Measurements from ENCODE around the gene SYNE2. TPM values are rescaled to one million over a fixed set of nuclear protein-coding genes. Genes with fewer than 3 reads are reported as not detected.

Gene SYNE2
- total RNA-seq, 2 experiments from 2014 or later, result 150 to 212 TPM

GRCh38 chr14:64126548-64126947, 273.7 kb downstream of the SYNE2 start:
- CTCF ChIA-PET (ENCODE audit: unreplicated experiment), result no interaction called here
- BruUV-seq (replicated peaks), result no TSS peak
- Histone ChIP-seq H3K36me3 (ENCODE audit: insufficient read depth, low read length) (peaks cover 92% of the 10 kb centered on the region), H3K9me2 (ENCODE audit: insufficient read depth, low read length) (no peaks in the 10 kb centered on the region), H3K4me1 (ENCODE audit: insufficient read depth, low read length, poor library complexity, severe bottlenecking) (no peaks in the 10 kb centered on the region), H3K79me2 (ENCODE audit: insufficient read depth, low read depth, low read length) (no peaks in the 10 kb centered on the region), H3K4me2 (ENCODE audit: low read length) (no peak overlapping the region), H2AFZ (ENCODE audit: low read length) (no peak overlapping the region), H3K9me3 (ENCODE audit: low read length) (no peaks in the 10 kb centered on the region), H3K27ac (ENCODE audit: low read depth, low read length, poor library complexity, severe bottlenecking) (no peak overlapping the region), H3K4me3 (ENCODE audit: low read depth, low read length, poor library complexity, severe bottlenecking) (no peak overlapping the region), H4K20me1 (ENCODE audit: insufficient read depth, low read length) (no peaks in the 10 kb centered on the region)
- no peak for DNase-seq (ENCODE audit: low spot score)
- intact Hi-C loops (cut with micrococcal nuclease; ENCODE audit: unreplicated experiment), result no loop called here
- POLR2A ChIA-PET, result no interaction called here
- TF ChIP-seq EZH2phosphoT487 (IDR thresholded peaks at IDR 0.05; ENCODE audit: borderline replicate concordance, low read depth, low read length), result no peak

GRCh38 chr14:64137657-64138290, 285.0 kb downstream of the SYNE2 start:
- ChIA-PET CTCF (ENCODE audit: unreplicated experiment) (interaction anchor here (1.0 kb wide), 1 partner anchor 166 kb away, joined by 3 read pairs; no protein-coding TSS in a partner anchor), POLR2A (interaction anchor here (0.6 kb wide), 2 partner anchors 14 to 389 kb away, joined by 3 to 4 read pairs; no protein-coding TSS in a partner anchor)
- DNase-seq (ENCODE audit: low spot score), result peak; percentile 11
- intact Hi-C loops (cut with micrococcal nuclease; ENCODE audit: unreplicated experiment), result loop anchor here (2.0 kb wide), 1 partner anchor 157 kb away; the partner anchor contains the start of gene ESR2
- H3K36me3 ChIP-seq (ENCODE audit: insufficient read depth, low read length), result peaks cover 90% of the 10 kb centered on the region
- no peaks in the 10 kb centered on the region for H4K20me1 ChIP-seq (ENCODE audit: insufficient read depth, low read length)
- BruUV-seq (replicated peaks), result no TSS peak
- H3K9me2 ChIP-seq (ENCODE audit: insufficient read depth, low read length), result no peaks in the 10 kb centered on the region
- H3K4me2 ChIP-seq (ENCODE audit: low read length), result no peak overlapping the region
- no peaks in the 10 kb centered on the region for H3K79me2 ChIP-seq (ENCODE audit: insufficient read depth, low read depth, low read length)
- no peak for TF ChIP-seq EZH2phosphoT487 (IDR thresholded peaks at IDR 0.05; ENCODE audit: borderline replicate concordance, low read depth, low read length)
- TF ChIP-seq CTCF (conservative IDR thresholded peaks at IDR 0.05; ENCODE audit: low read length), result peak; percentile 61; the same call in 1 of the 2 replicates
- no peak overlapping the region for H2AFZ ChIP-seq (ENCODE audit: low read length)
- no peak overlapping the region for H3K27ac ChIP-seq (ENCODE audit: low read depth, low read length, poor library complexity, severe bottlenecking)
- no peaks in the 10 kb centered on the region for H3K4me1 ChIP-seq (ENCODE audit: insufficient read depth, low read length, poor library complexity, severe bottlenecking)
- no peaks in the 10 kb centered on the region for H3K9me3 ChIP-seq (ENCODE audit: low read length)
- no peak overlapping the region for H3K4me3 ChIP-seq (ENCODE audit: low read depth, low read length, poor library complexity, severe bottlenecking)

GRCh38 chr14:64147126-64147790, 294.5 kb downstream of the SYNE2 start:
- intact Hi-C loops (cut with micrococcal nuclease; ENCODE audit: unreplicated experiment), result no loop called here
- CTCF ChIA-PET (ENCODE audit: unreplicated experiment), result no interaction called here

More at GRCh38 chr14:64147126-64147790, 294.5 kb downstream of the SYNE2 start:
- Histone ChIP-seq H4K20me1 (ENCODE audit: insufficient read depth, low read length) (no peaks in the 10 kb centered on the region), H3K9me3 (ENCODE audit: low read length) (no peaks in the 10 kb centered on the region), H3K36me3 (ENCODE audit: insufficient read depth, low read length) (peaks cover 87% of the 10 kb centered on the region), H2AFZ (ENCODE audit: low read length) (no peak overlapping the region), H3K4me2 (ENCODE audit: low read length) (no peak overlapping the region), H3K9me2 (ENCODE audit: insufficient read depth, low read length) (no peaks in the 10 kb centered on the region), H3K79me2 (ENCODE audit: insufficient read depth, low read depth, low read length) (no peaks in the 10 kb centered on the region), H3K4me1 (ENCODE audit: insufficient read depth, low read length, poor library complexity, severe bottlenecking) (no peaks in the 10 kb centered on the region), H3K4me3 (ENCODE audit: low read depth, low read length, poor library complexity, severe bottlenecking) (no peak overlapping the region), H3K27ac (ENCODE audit: low read depth, low read length, poor library complexity, severe bottlenecking) (no peak overlapping the region)
- TF ChIP-seq CTCF (conservative IDR thresholded peaks at IDR 0.05; ENCODE audit: low read length) (no peak), EZH2phosphoT487 (IDR thresholded peaks at IDR 0.05; ENCODE audit: borderline replicate concordance, low read depth, low read length) (no peak)
- POLR2A ChIA-PET, result no interaction called here
- BruUV-seq (replicated peaks), result no TSS peak
- no peak for DNase-seq (ENCODE audit: low spot score)
